GM12878 (cell line): ENCODE data around the gene RAB3B. TPM values are rescaled to one million over a fixed set of nuclear protein-coding genes. Genes with fewer than 3 reads are reported as not detected.

Source experiments
- ATF3 ChIP-seq: IDR thresholded peaks from 2 replicates; pipeline ENCODE4 v1.6.1; 2011; ENCODE audit warnings: low read depth, mild to moderate bottlenecking, low read length, moderate library complexity, borderline replicate concordance; ENCODE audit errors: extremely low read depth
- E2F8 ChIP-seq: fragments of 450-650 bp; IDR thresholded peaks from 2 replicates; pipeline ENCODE4 v1.6.1; 2018; ENCODE audit warnings: mild to moderate bottlenecking, low read depth, moderate library complexity; ENCODE audit not compliant: partially characterized antibody
- FOS ChIP-seq: IDR thresholded peaks from 3 replicates; pipeline ENCODE4 v1.6.1; 2011; ENCODE audit warnings: borderline replicate concordance; ENCODE audit not compliant: insufficient read length; ENCODE audit errors: extremely low read depth
- JUNB ChIP-seq: IDR thresholded peaks from 2 replicates; pipeline ENCODE4 v1.6.1; 2016; ENCODE audit warnings: antibody characterized with exemption, mild to moderate bottlenecking
- MEF2A ChIP-seq: IDR thresholded peaks from 2 replicates; pipeline ENCODE4 v1.6.1; 2011; ENCODE audit warnings: low read depth, mild to moderate bottlenecking, low read length, moderate library complexity; ENCODE audit not compliant: insufficient read depth
- MXI1 ChIP-seq: fragments of 150-350 bp; IDR thresholded peaks from 2 replicates; pipeline ENCODE4 v1.6.1; 2011; ENCODE audit warnings: low read depth, mild to moderate bottlenecking, inconsistent platforms, low read length, improper control_type of control experiment
- PBX3 ChIP-seq: IDR thresholded peaks from 2 replicates; pipeline ENCODE4 v1.6.1; 2011; ENCODE audit warnings: mild to moderate bottlenecking, low read depth, low read length, moderate library complexity; ENCODE audit not compliant: insufficient replicate concordance
- PRDM15 ChIP-seq: fragments of 450-650 bp; formaldehyde crosslinking; IDR thresholded peaks from 2 replicates; pipeline ENCODE4 v1.4.0; 2020; ENCODE audit warnings: mild to moderate bottlenecking, moderate library complexity
- RB1 ChIP-seq: fragments of 450-650 bp; formaldehyde crosslinking; IDR thresholded peaks from 2 replicates; pipeline ENCODE4 v1.6.1; 2017; ENCODE audit warnings: mild to moderate bottlenecking, borderline replicate concordance
- RELA ChIP-seq: fragments of 450-650 bp; IDR thresholded peaks from 2 replicates; pipeline ENCODE4 v1.8.0; 2014; ENCODE audit warnings: borderline replicate concordance; ENCODE audit not compliant: partially characterized antibody
- SUZ12 ChIP-seq: fragments of 200-600 bp; sonication (generic); IDR thresholded peaks from one replicate; pipeline ENCODE4 v1.6.1; 2018; ENCODE audit warnings: antibody characterized with exemption, mild to moderate bottlenecking; ENCODE audit not compliant: unreplicated experiment
- ZBTB11 ChIP-seq: fragments of 450-650 bp; formaldehyde crosslinking; IDR thresholded peaks from 2 replicates; pipeline ENCODE4 v1.5.0; 2022; ENCODE audit warnings: mild to moderate bottlenecking, missing genetic modification characterization
- ZNF24 ChIP-seq: fragments of 450-650 bp; IDR thresholded peaks from 2 replicates; pipeline ENCODE4 v1.6.1; 2017; ENCODE audit warnings: antibody characterized with exemption, mild to moderate bottlenecking
- ZNF622 ChIP-seq: fragments of 450-650 bp; IDR thresholded peaks from 2 replicates; pipeline ENCODE4 v1.6.1; 2017; ENCODE audit warnings: mild to moderate bottlenecking, inconsistent platforms
- polyA plus RNA-seq, 11 experiments: library from polyadenylated mRNA; depleted of rRNA in 4 of 11; unstranded in 6 of 11; stranded (reverse) in 5 of 11; fragments of >200 nt; fragmentation: Nextera tagmentation in 4 of 11; fragmentation: Illumina TruSeq in 1 of 11; extraction: Ambion mirVana in 4 of 11; extraction: Trizol in 1 of 11; gene quantifications; 1 replicate in 1 of 11; 2 replicates in 10 of 11; pipeline versions ENCODE4 v1.2.1 to v1.2.3, GENCODE V29; 2011 to 2016; ENCODE audit warnings: inconsistent platforms in 2 of 11, missing spikeins in 2 of 11, low read depth in 1 of 11
- total RNA-seq, 4 experiments: library from RNA; depleted of rRNA in 3 of 4; stranded (reverse); fragments of >200 nt in 3 of 4; fragmentation: Illumina TruSeq in 1 of 4; extraction: Trizol in 1 of 4; gene quantifications; 2 replicates each; pipeline versions ENCODE4 v1.2.1 to v1.2.3, GENCODE V29; 2013 to 2021

The RAB3B gene
- total and polyA plus RNA-seq, 10 of the 15 experiments (the other 5 are each of a cell fraction or from before 2014, with no cell fraction given) = 0.05 to 0.32 (median 0.24) TPM

GRCh38 chr1:51878616-51879336 is 111.7 kb downstream of the RAB3B start, which contains the start of gene NRDC (continued):
- TF ChIP-seq PRDM15 (CRISPR knock-in tag) = no peak
- TF ChIP-seq FOS = peak; percentile 65
- TF ChIP-seq SUZ12 = no peak
- peak; percentile 87 for TF ChIP-seq MXI1
- TF ChIP-seq PBX3 = peak; percentile 8
- TF ChIP-seq ZNF24 = no peak
- no peak for TF ChIP-seq RELA
- no peak for TF ChIP-seq ZNF622
- TF ChIP-seq JUNB = peak; percentile 5; the same call in 1 of the 2 replicates
- no peak for TF ChIP-seq RB1
- peak; percentile 90 for TF ChIP-seq E2F8
- TF ChIP-seq ZBTB11 (CRISPR knock-in tag) = no peak
- TF ChIP-seq ATF3 = peak; percentile 57; the same call in 1 of the 2 replicates
- no peak for TF ChIP-seq MEF2A
- TF ChIP-seq, all 136 proteins: peak for 64
